NCI-H345 (cell line): ENCODE measurements around the gene SLC44A3.
A peak's percentile ranks its signal among the peaks of the same experiment; 100 is the strongest.

ENCODE experiments used
- DNase-seq: peaks from one replicate; lab custom pipeline; 2025; lab: John Stamatoyannopoulos, UW

Gene SLC44A3

GRCh38 chr1:94908190-94908589 is 88.0 kb downstream of the SLC44A3 start:
- no peak for DNase-seq

GRCh38 chr1:94908965-94909364 is 88.8 kb downstream of the SLC44A3 start:
- DNase-seq, result no peak

- no peak for DNase-seq
These were observed 89.3 kb downstream of the SLC44A3 start for GRCh38 chr1:94909486-94909885.

GRCh38 chr1:94912263-94913184 is 92.4 kb downstream of the SLC44A3 start:
- no peak for DNase-seq

- DNase-seq, result no peak
These were observed 97.1 kb downstream of the SLC44A3 start for GRCh38 chr1:94917251-94917650.

- DNase-seq, result no peak
These were observed 99.3 kb downstream of the SLC44A3 start for GRCh38 chr1:94919241-94920030.

GRCh38 chr1:94920061-94920460 is 99.9 kb downstream of the SLC44A3 start:
- no peak for DNase-seq

GRCh38 chr1:94921977-94922376 is 101.8 kb downstream of the SLC44A3 start:
- no peak for DNase-seq

GRCh38 chr1:94922761-94923331 is 102.7 kb downstream of the SLC44A3 start:
- DNase-seq, result no peak

GRCh38 chr1:94925004-94925403 is 104.8 kb downstream of the SLC44A3 start:
- DNase-seq, result no peak

- DNase-seq, result peak; percentile 74
These were observed 105.5 kb downstream of the SLC44A3 start for GRCh38 chr1:94925561-94926125.

- peak; percentile 59 for DNase-seq
These were observed 106.2 kb downstream of the SLC44A3 start for GRCh38 chr1:94926126-94926914.

GRCh38 chr1:94926915-94927404 is 106.8 kb downstream of the SLC44A3 start, which contains the start of gene CNN3:
CNN3 (minus strand) TSS chr1:94927110; CDS start chr1:94926894, 216 bp downstream.
- DNase-seq, result peak; percentile 94

- DNase-seq, result peak; percentile 69
These were observed 107.4 kb downstream of the SLC44A3 start for GRCh38 chr1:94927405-94928175.

- no peak for DNase-seq
These were observed 108.3 kb downstream of the SLC44A3 start for GRCh38 chr1:94928293-94928939.

GRCh38 chr1:94929351-94930217 is 109.4 kb downstream of the SLC44A3 start:
- DNase-seq, result no peak

GRCh38 chr1:94931254-94931841 is 111.2 kb downstream of the SLC44A3 start:
- no peak for DNase-seq

- DNase-seq, result no peak
These were observed 114.4 kb downstream of the SLC44A3 start for GRCh38 chr1:94934551-94934950.
